Tongue (tissue), 2 donors: ENCODE results near the gene FOXL3. TPM values are rescaled to one million over a fixed set of nuclear protein-coding genes. Genes with fewer than 3 reads are reported as not detected.
A peak's percentile ranks its signal among the peaks of the same experiment; 100 is the strongest.
"Not testable (repeated sequence)": the region's sequence is repeated elsewhere in the genome, so short reads cannot be mapped to it uniquely, and the experiment has no call there.

ENCODE experiments used
- DNase-seq: peaks from one replicate; pipeline ENCODE4 v3.0.0-alpha.2; 2015
- total RNA-seq: library from RNA; depleted of rRNA; stranded (reverse); fragments of >200 nt; gene quantifications from one replicate; pipeline ENCODE4 v1.2.3, GENCODE V29; 2014

Gene FOXL3
- total RNA-seq, 1 donor from 2014 or later = not detected

GRCh38 chr7:290554-291372, 793 bp downstream of the FOXL3 start:
- DNase-seq = no peak

GRCh38 chr7:291373-292092, 1.6 kb downstream of the FOXL3 start:
- no peak for DNase-seq

GRCh38 chr7:292226-292625, 2.3 kb downstream of the FOXL3 start:
- DNase-seq = no peak

GRCh38 chr7:292826-293225, 2.9 kb downstream of the FOXL3 start:
- no peak for DNase-seq

DNA sequence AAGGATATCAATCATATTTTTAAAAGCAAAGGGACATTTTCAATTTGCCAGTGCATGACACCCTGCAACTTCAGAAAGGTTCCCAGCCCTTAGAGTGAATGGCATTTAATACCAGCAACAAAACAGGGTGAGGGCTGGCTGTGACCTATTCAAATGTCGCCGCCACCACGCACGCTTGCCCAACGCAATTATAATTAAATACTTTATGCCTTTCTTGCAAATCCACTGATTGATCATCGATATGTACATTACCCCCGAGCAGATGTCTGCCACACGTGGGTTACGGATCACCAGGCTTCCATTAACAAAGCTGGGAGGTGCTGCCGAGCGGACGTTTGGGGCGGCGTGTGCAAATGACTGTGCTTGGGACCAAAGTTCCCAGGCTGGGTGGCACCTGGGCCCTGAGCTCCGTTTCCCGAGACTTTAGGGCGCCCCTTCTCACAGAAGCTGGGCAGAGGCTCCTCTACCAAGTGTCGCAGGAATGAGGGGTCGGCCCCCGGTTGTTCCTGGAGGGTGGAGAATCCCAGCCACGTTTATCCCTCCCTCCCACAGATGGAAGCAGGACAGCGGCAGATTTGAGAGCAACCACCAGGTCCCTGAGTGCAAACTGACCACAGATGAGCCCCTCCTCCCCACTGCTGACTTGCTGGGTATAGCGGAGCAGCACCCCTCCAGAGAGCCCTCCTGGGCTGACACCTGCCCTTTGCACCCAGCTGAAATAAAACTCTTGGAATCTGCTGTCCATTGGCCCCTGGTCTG, 3.9 kb downstream of the FOXL3 start:
- DNase-seq = no peak

GRCh38 chr7:294440-295154, 4.6 kb downstream of the FOXL3 start:
- no peak for DNase-seq

DNA sequence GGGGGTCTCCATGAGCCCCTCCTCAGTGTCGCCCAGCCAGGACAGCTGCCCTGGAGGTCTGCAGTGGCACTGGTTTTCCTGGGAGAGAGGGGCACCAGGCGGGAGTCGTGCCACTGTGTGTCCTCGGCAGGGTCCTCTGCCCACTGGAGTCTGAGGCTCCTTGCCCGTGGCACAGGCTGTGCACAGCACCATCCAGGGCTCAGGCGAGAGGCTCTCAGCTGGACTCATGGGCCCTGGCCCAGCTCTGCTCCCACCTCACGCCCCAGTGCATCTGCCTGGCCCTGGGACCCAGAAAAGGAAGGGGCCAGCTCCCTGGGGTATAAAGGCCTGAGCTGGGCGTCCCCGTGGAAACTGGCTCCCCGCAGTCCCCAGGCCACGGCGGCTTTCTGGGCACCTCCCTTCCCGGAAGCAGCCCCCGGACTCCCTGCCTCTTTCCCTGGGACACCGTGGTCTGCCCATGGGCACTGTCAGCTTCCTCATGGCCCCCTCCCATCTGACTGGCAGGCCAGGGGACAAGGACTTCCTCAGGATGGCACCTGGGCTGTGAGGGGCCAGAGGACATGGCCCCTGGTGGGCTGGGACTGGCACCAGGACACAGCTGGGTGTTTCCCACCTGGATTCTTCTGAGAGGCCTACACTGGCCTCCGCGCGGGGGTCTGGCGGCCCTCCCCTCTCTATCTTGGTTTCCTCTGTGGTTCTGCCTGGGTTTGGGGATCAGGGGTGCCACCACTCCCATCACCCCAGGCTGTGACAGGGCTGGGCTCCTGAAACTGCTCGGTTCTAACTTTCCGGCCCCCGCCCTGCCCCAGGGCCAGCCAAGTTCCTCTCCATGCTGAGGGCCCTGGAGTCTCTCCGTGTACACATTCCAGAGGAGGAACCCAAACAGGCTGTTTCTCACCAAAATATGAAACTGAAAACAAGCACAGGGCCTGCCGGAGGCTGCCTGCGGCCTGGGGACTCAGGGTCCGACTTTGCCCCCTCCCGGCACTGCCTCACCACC, 5.5 kb downstream of the FOXL3 start:
- DNase-seq = peak; percentile 31

- no peak for DNase-seq
Measured at GRCh38 chr7:296373-296945, 6.5 kb downstream of the FOXL3 start.

- DNase-seq = not testable (repeated sequence)
Measured at GRCh38 chr7:297141-297540, 7.2 kb downstream of the FOXL3 start.

GRCh38 chr7:297611-298374, 7.8 kb downstream of the FOXL3 start:
- no peak for DNase-seq

- DNase-seq = no peak
Measured at GRCh38 chr7:298375-298702, 8.4 kb downstream of the FOXL3 start.

DNA sequence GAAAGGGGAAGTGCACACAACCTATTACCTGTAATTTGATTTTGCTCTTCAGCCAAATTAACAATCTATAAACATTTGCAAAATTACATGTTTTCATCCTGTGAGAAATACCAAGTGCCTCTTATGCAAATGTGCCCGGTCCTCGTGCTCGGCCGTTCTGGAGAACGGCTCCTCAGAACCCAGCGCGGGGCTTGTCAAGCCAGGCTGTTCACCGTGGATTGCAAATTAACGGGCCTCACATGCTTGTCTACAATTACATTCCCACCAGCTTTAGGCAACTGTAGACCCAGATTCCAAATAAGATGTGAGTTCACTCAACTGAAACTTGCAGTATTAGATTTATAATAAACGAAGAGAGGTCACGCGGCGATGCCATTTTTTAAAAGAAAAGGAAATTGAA, 8.8 kb downstream of the FOXL3 start:
- DNase-seq = no peak

- DNase-seq = no peak
Measured at GRCh38 chr7:299169-299568, 9.2 kb downstream of the FOXL3 start.

DNA sequence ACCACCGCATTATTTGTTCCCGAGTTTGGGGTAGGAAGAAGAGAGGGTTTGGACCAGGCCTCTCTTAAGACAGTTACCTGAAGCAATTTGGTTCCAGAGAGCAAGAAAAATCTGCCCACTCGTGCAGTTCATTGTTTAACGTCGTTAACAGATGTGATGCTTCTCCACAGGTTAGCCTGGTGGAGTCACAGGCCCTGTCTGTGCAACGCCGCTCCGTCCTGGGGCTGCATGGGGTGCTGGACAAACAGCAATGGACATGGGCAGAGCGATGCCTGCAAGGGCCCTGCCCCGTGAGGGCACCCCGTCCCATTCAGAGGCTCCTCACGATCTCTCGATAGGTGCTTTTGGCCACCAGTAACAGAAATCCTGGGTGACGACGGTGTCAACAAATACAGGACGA, 9.7 kb downstream of the FOXL3 start:
- no peak for DNase-seq

DNA sequence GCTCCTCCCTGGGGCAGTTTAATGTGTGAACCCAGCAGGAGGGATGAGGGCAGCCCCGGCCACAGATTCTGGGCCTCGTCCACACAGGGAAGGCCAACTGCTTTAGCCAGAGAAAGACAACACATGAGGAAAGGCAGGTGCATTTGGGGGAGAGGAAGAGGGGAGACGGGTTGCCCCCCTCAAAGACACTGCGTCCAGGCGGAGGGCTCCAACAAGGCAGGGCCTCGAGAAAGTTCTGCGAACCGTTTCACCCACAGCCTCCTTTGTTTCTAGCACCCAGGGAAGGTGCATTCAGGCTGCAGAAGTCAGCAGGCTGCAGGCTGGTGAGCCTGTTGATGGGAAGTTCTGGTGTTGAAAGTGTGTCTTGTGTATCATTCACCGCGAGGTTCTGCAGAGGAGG, 10.1 kb downstream of the FOXL3 start:
- no peak for DNase-seq

GRCh38 chr7:300546-301290, 10.7 kb downstream of the FOXL3 start:
- no peak for DNase-seq

GRCh38 chr7:301291-302053, 11.5 kb downstream of the FOXL3 start:
- DNase-seq = no peak
